RWPE2 (cell line): ENCODE data around the gene ACSS2.

Source experiments
- ATAC-seq: fragments of 200-7000 bp; cut with Tn5 transposase; 3 replicates; pipeline ENCODE4 v1.9.1; 2021; ENCODE audit warnings: low read depth
- DNase-seq: peaks from one replicate; pipeline ENCODE4 v3.0.0-alpha.2; 2020; ENCODE audit warnings: low spot score
- H3K27ac ChIP-seq: fragments of 450-650 bp; 2 replicates; pipeline ENCODE4 v1.5.1; 2017; ENCODE audit warnings: mild to moderate bottlenecking; ENCODE audit not compliant: poor library complexity, severe bottlenecking
- H3K27me3 ChIP-seq: fragments of 250-450 bp; sonication (Bioruptor Pico); 2 replicates; pipeline ENCODE4 v1.5.1; 2021; ENCODE audit warnings: mild to moderate bottlenecking, moderate library complexity; ENCODE audit not compliant: insufficient read depth, poor library complexity, severe bottlenecking
- H3K36me3 ChIP-seq: fragments of 250-450 bp; sonication (Bioruptor Pico); 2 replicates; pipeline ENCODE4 v1.5.1; 2020; ENCODE audit warnings: low read depth, mild to moderate bottlenecking, moderate library complexity
- H3K4me1 ChIP-seq: fragments of 250-450 bp; sonication (Bioruptor Pico); 2 replicates; pipeline ENCODE4 v1.5.1; 2021; ENCODE audit warnings: mild to moderate bottlenecking, moderate library complexity; ENCODE audit not compliant: insufficient read depth, poor library complexity, severe bottlenecking
- H3K4me3 ChIP-seq: fragments of 250-450 bp; sonication (Bioruptor Pico); 2 replicates; pipeline ENCODE4 v1.5.1; 2021; ENCODE audit warnings: mild to moderate bottlenecking, moderate library complexity; ENCODE audit not compliant: severe bottlenecking
- H3K9me3 ChIP-seq: fragments of 250-450 bp; sonication (Bioruptor Pico); 2 replicates; pipeline ENCODE4 v1.5.1; 2021; ENCODE audit warnings: mild to moderate bottlenecking, moderate library complexity; ENCODE audit not compliant: severe bottlenecking
- CTCF ChIP-seq: fragments of 450-650 bp; IDR thresholded peaks from one replicate; pipeline ENCODE4 v1.5.1; 2017; ENCODE audit warnings: mild to moderate bottlenecking, moderate library complexity; ENCODE audit not compliant: poor library complexity, severe bottlenecking

The ACSS2 gene

GRCh38 chr20:34931771-34932170 is 55.4 kb downstream of the ACSS2 start:
- Histone ChIP-seq H3K27ac (no peak overlapping the region), H3K4me3 (no peak overlapping the region), H3K27me3 (no peaks in the 10 kb centered on the region), H3K4me1 (peaks cover 10% of the 10 kb centered on the region), H3K9me3 (no peaks in the 10 kb centered on the region), H3K36me3 (peaks cover 98% of the 10 kb centered on the region)
- no peak for TF ChIP-seq CTCF
- DNase-seq (no peak), ATAC-seq (no peak)

DNA sequence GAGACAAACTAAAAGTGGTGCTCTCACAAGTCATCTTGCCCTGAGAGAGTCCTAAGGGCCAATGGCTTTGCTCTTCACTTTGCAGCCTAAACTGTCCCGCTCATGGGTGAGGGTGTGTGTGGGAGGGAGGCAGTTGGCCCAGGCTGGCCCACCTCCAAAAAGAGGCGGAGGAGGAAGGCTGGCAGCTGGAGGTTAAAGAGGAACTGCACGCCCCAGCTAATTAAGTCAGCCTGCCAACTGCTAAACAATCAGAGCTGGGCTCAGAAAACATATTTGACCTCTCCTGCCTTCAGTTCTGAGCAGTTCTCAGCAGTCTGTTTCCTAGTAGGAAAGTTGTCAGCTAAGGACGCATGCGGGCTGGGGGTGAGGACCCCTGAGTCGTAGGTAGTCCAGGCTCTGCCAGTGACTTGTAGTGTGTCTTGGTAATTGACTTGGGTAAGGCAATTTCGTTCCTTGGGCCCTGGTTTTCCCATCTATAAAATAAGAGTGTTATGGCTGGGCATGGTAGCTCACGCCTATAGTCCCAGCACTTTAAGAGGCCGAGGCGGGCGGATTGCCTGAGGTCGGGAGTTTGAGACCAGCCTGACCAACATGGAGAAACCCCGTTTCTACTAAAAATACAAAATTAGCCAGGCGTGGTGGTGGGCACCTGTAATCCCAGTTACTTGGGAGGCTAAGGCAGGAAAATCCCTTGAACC is 62.2 kb downstream of the ACSS2 start:
- no peak for ATAC-seq
- TF ChIP-seq CTCF, result no peak
- Histone ChIP-seq H3K27me3 (no peaks in the 10 kb centered on the region), H3K4me1 (peaks cover 11% of the 10 kb centered on the region), H3K4me3 (no peak overlapping the region), H3K9me3 (no peaks in the 10 kb centered on the region), H3K27ac (no peak overlapping the region), H3K36me3 (peaks cover 100% of the 10 kb centered on the region)
- DNase-seq, result peak; percentile 67

DNA sequence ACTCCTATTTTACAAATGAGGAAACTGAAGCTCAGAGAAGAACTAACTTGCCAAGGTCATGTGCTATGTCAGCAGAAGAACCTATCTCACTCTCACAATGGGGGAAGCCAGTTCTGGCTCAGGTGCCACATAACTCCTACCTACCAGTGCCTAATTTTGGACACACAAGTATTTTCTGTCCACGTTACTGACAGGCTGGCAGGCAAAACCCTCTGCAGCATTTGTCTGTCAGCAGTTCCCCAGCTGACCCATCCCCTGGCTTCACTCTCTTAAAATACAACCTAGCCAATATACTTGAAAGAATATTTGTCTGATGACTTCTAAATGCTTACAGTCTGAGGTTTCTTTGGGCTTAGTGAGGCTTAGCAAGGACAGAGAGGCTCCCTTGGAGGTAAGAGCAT is 63.7 kb downstream of the ACSS2 start:
- peaks cover 97% of the 10 kb centered on the region for H3K36me3 ChIP-seq
- DNase-seq, result no peak
- no peak for TF ChIP-seq CTCF
- H3K27me3 ChIP-seq, result no peaks in the 10 kb centered on the region
- no peak overlapping the region for H3K4me3 ChIP-seq
- ATAC-seq, result no peak
- H3K27ac ChIP-seq, result no peak overlapping the region
- peaks cover 26% of the 10 kb centered on the region for H3K4me1 ChIP-seq
- H3K9me3 ChIP-seq, result no peaks in the 10 kb centered on the region

DNA sequence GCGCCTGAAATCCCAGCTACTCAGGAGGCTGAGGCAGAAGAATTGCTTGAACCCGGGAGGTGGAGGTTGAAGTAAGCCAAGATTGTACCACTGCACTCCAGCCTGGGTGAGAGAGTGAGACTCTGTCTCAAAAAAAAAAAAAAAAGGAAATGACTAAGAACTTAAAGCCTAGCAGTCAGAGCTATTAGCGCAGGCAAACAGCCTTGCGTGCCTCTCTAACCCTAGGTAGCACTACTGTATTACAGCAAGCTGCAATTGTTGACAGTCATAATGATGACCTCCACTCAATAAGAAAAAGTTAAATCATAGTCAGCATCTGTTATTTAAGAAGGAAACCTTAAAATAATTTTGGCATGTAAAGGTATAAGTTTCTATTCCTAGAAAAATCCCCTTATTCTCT is 64.8 kb downstream of the ACSS2 start:
- Histone ChIP-seq H3K4me3 (no peak overlapping the region), H3K4me1 (peaks cover 37% of the 10 kb centered on the region), H3K9me3 (no peaks in the 10 kb centered on the region), H3K27me3 (no peaks in the 10 kb centered on the region), H3K27ac (no peak overlapping the region), H3K36me3 (peaks cover 97% of the 10 kb centered on the region)
- DNase-seq (no peak), ATAC-seq (no peak)
- TF ChIP-seq CTCF, result no peak

- Histone ChIP-seq H3K27me3 (no peaks in the 10 kb centered on the region), H3K4me1 (peaks cover 41% of the 10 kb centered on the region), H3K27ac (no peak overlapping the region), H3K4me3 (no peak overlapping the region), H3K9me3 (no peaks in the 10 kb centered on the region), H3K36me3 (peaks cover 97% of the 10 kb centered on the region)
- ATAC-seq (no peak), DNase-seq (no peak)
- no peak for TF ChIP-seq CTCF
Observed at GRCh38 chr20:34942301-34942700, 65.9 kb downstream of the ACSS2 start.
